Activated CD4-positive, alpha-beta T cell treated with anti-CD3 and anti-CD28 coated beads, Interleukin-2, amount 50 U/mL, for 48 hours (primary cell): Measurements from ENCODE around the gene NCS1.
"Not testable (repeated sequence)": the region's sequence is repeated elsewhere in the genome, so short reads cannot be mapped to it uniquely, and the experiment has no call there.

Source experiments
- DNase-seq, 2 experiments: peaks; one replicate each; pipeline ENCODE4 v3.0.0-alpha.2; 2020

The NCS1 gene

DNA sequence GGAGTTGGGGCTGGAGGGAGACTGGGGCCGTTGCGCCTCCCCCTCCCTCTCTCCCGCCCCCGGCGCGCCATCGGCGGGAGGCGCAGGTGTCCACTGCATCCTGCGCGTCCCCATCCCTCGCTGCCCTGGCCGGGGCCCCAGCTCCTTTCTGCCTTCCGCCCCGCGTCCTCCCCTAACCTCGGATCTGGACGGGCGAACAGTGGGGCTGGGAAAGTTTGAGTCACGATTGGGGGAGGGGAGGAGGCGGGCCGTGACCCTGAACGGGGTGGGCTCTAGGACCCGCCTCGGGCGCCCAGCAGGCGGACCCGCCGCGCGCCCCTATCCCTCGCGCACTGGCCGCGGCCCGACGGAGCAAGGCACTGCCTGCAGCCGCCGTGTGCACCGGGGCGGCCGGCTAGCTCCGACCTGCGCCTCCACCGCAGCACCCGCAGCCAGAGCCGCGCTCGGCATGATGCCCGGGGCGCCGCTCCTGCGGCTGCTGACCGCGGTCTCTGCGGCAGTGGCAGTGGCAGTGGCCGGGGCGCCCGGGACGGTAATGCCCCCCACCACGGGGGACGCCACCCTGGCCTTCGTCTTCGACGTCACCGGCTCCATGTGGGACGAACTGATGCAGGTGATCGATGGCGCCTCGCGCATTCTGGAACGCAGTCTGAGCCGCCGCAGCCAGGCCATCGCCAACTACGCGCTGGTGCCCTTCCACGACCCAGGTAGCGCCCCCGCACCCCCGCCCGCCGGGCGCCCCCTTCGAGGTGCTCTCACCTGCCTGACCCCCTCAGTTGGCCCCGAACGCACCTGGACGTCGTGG, 93.4 kb downstream of the NCS1 start, which contains the start of gene HMCN2:
Gene HMCN2, plus strand, starts transcription at position 330 of the 805 bp plus-strand sequence. Its CDS starts 119 bp downstream, at position 449.
- DNase-seq: no peak

DNA sequence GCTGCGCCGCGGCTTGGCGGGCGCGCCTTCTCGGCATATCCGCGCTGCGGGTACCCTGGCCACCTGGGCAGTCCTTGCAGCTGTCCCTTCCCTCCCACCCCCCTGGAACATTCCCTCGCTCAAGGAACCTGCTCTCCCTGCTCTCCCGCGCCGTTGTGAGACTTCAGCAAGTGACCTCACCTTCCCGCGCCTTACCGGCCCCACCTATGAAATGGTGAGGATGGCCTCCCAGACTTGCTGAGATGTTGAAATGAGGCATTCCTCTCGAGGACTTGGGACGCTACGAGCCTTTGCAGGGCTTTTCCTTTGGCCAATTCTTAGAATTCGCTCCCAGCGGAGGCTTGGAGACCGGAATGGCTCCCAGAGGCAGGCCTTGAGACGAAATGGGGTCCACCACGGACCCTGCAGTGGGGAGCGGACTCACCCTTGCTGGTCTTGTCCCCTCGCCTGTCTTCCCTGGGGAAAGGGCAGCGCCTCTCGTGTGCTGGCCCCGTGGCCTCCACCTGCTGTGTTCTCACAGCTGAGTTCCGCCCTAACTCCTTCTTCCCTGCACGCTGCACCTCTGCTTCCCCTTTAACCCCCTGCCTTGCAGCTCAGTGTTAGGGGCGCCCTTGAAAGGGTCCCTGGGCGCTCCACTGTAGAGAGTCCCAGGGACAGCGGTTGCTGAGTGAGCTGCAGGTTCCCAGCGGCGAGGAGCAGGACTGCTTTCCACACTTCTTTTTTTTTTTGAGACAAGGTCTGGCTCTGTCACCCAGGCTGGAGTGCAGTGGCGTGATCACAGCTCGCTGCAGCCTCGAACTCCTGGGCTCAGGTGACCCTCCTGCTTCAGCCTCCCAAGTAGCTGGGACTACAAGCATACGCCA, 94.3 kb downstream of the NCS1 start:
- no peak for DNase-seq

DNA sequence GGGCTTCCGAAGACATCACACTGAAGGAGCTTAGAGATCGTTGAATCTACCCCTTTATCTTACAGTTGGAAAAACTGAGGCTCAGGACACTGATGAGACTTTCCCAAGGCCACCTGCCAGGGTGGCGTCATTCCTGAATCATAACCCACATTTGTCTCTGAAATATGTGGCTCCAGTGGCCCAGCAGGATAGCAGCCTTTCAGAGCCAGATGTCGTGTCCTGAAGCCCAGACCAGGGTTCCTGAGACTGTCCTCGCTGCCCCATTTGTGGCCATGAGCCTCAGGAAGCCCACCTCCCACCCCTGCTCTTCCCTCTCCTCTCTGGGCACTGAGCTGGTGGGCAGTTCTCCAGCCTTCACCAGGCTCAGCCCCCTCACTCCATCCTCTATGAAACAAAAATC, 95.7 kb downstream of the NCS1 start:
- no peak for DNase-seq

DNA sequence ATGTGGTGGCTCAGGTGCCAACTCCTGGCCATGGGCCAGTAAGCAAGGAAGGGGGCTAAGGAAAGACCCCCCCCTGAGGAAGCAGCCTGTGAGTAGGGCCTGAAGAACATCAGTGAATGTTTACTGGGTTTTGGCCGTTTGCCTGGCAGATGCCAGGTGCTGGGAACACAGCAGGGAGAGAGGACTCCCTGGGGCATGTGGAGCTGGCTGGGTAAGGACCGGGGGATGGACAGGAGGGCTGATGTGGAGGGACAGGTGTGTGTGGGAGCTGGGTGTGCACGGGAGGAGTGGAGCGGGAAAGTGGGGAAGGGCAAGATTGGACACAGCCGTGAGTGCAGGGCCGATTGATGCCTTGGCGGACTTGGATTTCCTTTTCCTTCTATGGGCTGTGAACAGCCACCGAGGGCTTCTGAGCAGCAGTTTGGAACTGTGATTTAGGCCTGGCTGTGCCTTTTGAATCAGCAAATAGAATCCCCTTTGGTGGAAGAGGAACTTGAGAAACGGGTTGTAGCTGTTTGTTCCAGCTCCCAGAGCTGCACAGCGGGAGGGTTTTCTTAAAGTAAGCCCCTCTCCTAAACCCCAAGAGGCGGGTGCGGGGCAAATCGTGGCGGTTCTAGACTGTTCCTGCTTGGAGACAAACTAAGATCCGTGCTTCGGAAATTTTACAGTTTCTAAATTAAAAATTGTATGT, 96.5 kb downstream of the NCS1 start:
- no peak for DNase-seq

DNA sequence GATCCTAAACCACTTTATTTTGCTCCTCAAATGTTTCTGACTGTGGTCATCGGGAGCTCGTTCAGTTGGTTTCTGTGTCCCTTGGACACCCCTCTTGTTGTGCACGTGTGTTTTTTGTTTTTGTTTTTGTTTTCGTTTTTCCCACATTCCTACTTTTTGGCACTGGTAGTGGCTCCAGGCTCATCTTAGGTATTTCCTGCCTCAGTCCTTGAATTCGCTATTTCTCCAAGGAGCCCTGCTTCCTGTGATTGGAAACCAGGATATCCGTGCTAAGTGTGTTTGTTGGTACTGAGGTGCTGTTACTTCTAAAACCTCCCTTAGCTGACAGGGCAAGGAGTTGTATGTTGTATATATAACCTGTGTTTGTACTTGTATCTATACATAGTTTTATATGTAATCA, 99.3 kb downstream of the NCS1 start:
- no peak for DNase-seq

DNA sequence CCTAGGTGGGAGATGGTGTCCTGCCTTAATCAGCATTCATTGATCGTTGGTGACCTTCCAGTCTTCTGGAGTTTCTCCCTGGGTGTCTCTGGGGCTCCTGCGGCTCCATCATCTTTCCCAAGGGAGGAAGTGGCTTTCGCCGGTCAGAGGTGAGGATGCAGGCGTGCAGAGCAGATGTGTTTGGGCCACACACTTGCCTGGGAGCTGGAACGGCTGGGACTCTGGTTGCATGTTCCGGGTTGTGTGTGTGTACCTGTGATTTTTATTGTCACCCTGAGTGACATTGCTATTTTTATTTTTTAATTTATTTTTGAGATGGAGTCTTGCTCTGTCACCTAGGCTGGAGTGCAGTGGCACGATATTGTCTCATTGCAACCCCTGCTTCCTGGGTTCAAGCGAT, 103.0 kb downstream of the NCS1 start:
- no peak for DNase-seq

DNA sequence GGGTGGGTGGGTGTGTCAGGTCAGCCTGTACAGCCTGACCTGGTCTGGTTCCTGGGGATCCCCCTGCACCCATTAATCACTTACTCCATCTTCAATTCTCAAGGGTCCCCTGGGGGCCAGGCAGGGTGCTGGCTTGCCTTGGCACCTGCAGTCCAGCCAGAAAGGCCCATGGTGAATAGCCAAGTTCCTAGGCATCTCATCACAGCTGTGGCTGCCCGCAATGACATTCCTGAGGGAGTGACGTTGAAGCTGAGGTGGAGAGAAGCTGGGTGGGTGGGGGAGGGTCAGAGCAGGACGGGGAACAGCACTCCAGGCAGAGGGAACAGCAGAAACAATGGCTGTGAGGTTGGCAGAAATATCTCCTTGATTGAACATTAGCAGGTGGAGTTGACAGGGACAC, 103.9 kb downstream of the NCS1 start:
- DNase-seq: no peak

DNA sequence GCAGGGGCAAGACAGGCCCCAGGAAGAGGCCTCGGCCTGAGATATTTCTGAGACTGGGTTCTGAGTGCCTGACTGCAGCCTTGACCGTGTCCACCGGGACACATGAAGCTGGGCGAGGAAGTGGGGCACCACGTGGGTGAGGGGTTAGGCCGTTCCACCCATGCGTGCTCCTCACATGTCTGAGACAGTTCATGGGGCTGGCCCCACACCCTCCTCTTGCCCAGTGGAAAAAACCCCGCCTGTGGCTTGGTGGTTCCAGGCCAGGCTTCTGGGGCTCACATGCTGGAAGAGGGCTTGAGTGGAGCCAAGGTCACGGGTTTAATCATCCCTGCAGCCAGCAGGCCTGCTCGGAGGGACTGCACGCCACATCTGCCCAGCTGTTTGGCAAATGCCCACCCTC, 104.8 kb downstream of the NCS1 start:
- no peak for DNase-seq

DNA sequence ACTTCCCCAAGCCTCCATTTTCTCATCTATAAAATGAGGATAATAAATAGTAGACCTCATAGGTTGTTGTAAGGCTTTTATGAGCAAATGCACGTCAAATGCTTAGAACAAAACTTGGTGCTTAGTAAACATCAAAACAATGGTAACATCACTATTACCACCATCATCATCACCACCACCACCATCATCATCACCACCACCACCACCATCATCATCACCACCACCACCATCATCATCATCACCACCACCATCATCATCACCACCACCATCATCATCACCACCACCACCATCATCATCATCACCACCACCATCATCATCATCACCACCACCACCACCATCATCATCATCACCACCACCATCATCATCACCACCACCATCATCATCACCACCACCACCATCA, 105.3 kb downstream of the NCS1 start:
- not testable (repeated sequence) for DNase-seq

DNA sequence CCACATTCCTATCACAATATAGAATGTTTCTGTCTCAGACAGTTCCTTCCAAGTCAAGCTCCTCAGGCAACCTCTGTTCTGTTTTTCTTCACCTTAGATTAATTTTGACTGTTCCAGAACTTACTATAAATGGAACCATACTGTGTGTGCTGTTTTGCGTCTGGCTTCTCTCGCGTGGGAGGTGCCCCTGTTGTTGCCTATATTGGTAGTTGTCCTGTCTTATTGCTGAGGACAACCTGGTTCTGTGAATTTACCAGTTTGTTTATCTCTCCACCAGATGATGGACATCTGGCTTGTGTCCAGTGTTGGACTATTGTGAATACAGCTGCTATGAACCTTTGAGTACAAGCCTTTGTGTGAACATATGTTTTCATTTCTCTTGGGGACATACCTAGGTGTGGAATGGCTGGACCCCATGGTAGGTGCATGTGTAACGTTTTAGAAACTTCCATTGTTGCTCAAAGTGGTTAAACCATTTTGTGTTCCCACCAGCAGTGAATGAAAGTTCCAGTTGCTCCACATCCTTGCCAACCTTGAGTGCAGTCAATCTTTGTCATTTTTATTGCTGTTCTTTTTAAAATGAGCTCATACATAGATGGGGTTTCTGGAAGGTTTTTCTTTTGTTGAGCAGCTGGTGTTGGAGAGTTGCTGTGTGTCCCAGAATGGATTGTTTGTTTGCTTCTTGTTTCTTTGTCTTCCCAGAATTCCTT, 111.5 kb downstream of the NCS1 start:
- DNase-seq: no peak

DNA sequence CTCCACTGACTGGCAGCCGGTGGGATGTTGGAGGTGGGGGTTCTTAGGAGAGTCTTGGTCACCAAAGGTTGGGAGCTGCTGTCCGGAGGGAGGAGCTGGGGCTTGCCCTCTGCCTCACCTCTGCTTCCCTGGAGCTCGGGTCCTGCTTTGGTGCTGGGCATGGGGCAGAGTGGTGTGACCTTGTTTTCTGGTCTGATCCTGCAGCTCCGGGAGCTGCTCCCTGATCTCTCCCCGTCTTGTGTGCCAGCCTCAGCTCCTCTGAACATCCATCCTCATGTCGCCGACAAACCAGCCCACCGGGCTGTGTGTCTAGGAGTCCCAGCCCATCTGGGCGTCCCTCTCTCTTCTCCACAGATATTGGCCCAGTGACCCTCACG, 112.0 kb downstream of the NCS1 start:
- no peak for DNase-seq

DNA sequence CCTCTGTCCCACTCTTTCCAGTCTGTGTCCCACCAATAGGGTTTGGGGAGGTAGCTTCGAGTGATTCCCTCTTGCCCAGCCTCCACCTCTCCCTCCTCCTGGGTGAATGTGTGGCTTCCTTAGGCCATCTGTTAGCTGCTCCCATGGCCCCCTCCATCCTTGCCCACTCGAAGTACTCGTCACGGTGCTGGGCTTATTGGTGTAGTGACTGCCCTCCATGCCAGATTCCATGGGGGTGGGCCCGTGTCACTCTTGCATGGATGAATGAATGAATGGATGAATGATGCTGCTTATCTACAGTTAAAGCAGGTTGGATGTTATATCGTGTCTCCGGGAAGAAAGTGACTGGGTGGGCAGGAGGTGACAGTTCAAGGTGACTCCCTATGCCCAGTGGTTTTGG, 112.5 kb downstream of the NCS1 start:
- no peak for DNase-seq

DNA sequence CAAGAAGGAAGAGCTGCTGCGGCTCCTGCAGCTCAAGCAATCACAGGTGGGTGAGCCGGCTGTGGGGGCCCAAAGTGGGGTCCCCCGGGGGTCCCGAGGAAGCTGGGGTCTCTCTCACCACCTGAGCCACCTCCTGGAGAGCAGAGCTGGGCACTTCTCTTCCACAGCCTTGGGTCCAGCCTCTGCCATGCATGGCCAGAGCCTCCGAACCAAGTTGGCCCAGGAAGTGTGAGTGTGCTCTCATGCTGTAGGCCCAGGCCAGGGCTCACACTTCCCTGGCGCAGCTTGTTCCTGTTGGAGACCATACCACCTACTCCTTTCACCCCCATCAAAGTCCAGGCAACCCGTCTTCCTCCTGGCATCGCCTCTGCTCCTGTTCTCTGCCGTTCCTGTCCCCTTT, 113.1 kb downstream of the NCS1 start:
- DNase-seq: no peak

DNA sequence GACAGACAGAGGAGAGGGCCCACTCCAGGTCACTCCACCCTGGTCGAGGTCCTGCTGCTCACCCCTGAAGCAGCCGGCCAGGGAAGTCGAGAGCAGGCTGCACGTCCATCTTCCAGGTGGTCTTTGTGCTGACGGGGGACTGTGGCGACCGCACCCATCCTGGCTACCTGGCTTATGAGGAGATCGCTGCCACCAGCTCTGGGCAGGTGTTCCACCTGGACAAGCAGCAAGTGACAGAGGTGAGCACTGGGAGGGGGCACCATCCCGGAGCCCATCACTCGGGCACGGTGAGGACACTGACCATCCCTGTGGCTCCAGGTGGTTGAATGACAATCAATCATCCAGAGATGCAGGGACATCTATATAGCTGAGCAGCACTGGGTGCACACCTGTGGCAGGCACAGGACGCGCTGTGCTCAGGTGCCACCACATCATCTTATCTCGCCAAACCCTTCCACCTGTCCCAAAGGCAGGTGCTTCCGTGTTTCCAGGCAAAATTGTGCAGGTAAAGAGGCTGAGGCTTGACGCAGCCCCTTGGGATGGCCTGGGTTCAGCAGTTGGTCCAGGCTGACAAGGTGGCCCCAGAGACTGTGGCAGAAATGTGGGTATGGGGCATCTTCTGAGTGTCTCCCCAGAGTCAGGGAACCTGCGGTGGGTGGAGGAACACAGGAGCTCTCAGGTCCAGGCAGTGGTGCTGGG, 114.0 kb downstream of the NCS1 start:
- DNase-seq: no peak
